Neural cell (in vitro differentiated cells): ENCODE results near the gene NDST4.

ENCODE experiments used
- CTCF ChIP-seq: fragments of 450-650 bp; IDR thresholded peaks from 2 replicates; pipeline ENCODE4 v1.5.1; 2014; ENCODE audit warnings: antibody characterized with exemption, mild to moderate bottlenecking, moderate library complexity; ENCODE audit not compliant: poor library complexity, severe bottlenecking
- EP300 ChIP-seq: fragments of 450-650 bp; conservative IDR thresholded peaks from 2 replicates; pipeline ENCODE4 v1.6.1; 2014; ENCODE audit warnings: antibody characterized with exemption, mild to moderate bottlenecking, moderate library complexity; ENCODE audit not compliant: poor library complexity, severe bottlenecking
- EZH2 ChIP-seq: fragments of 200-600, 300-800 bp; shearing (Covaris generic), sonication (generic); IDR thresholded peaks from 2 replicates; pipeline ENCODE4 v1.6.1; 2014; ENCODE audit warnings: antibody characterized with exemption, low read length, borderline replicate concordance, mild to moderate bottlenecking; ENCODE audit not compliant: insufficient read depth, poor library complexity, severe bottlenecking
- MXI1 ChIP-seq: fragments of 450-650 bp; conservative IDR thresholded peaks from 2 replicates; pipeline ENCODE4 v1.6.1; 2014; ENCODE audit warnings: antibody characterized with exemption, mild to moderate bottlenecking; ENCODE audit not compliant: poor library complexity, severe bottlenecking
- POLR2AphosphoS5 ChIP-seq: IDR thresholded peaks from 2 replicates; pipeline ENCODE4 v1.6.1; 2012
- RAD21 ChIP-seq: fragments of 450-650 bp; conservative IDR thresholded peaks from 2 replicates; pipeline ENCODE4 v1.6.1; 2014; ENCODE audit warnings: antibody characterized with exemption, mild to moderate bottlenecking, moderate library complexity
- REST ChIP-seq: IDR thresholded peaks from 2 replicates; pipeline ENCODE4 v1.6.1; 2012; ENCODE audit warnings: borderline replicate concordance
- TAF1 ChIP-seq: IDR thresholded peaks from 2 replicates; pipeline ENCODE4 v1.6.1; 2012; ENCODE audit warnings: low read depth

- no peak for TF ChIP-seq POLR2AphosphoS5
- TF ChIP-seq CTCF = no peak
- no peak for TF ChIP-seq MXI1
- TF ChIP-seq EZH2 = no peak
- no peak for TF ChIP-seq TAF1
- TF ChIP-seq REST = no peak
- no peak for TF ChIP-seq EP300
- no peak for TF ChIP-seq RAD21
These were observed 192.2 kb downstream of the NDST4 start for GRCh38 chr4:114921191-114921590.
